Measurements from ENCODE around the gene MYEOV. TPM values are rescaled to one million over a fixed set of nuclear protein-coding genes. Genes with fewer than 3 reads are reported as not detected.

The MYEOV gene
- total RNA-seq, 1 experiment from 2014 or later: 0.22 TPM

DNA sequence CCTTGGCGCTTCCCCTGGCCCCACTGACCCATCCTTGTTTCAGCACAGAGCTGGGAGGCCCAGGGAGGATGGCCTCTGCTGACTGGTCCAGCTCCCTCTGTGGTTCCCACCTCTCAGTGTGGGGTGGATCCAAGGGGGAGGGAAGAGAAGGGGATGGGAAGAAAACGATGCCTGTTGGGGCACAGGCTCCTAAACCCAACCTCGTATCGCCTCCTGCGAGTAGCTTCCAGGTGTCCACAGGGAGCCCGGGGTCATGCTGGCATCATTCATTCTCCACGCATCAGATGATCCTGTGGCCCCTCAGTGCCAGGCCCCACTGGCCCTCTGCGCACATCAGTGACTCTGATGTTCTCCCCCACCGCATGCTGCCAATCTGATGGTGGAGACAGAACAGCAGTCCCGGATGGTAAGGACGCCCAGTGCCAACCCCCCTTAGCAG lies 5.1 kb downstream of the MYEOV start:
- Histone ChIP-seq H2BK12ac (ENCODE audit: insufficient read length, low read depth, low read length) (no peak overlapping the region), H3K18ac (ENCODE audit: insufficient read length, low read depth, low read length) (no peak overlapping the region), H2BK15ac (ENCODE audit: low read depth, low read length) (no peak overlapping the region), H2BK20ac (ENCODE audit: low read depth, low read length, poor library complexity, severe bottlenecking) (no peak overlapping the region), H2BK5ac (ENCODE audit: insufficient read length, low read length) (no peak overlapping the region), H4K5ac (ENCODE audit: insufficient read length, low read depth, low read length) (no peak overlapping the region), H2AK5ac (ENCODE audit: insufficient read length, low read length) (no peak overlapping the region), H3K4me1 (ENCODE audit: insufficient read depth, low read length) (no peaks in the 10 kb centered on the region), H3T11ph (ENCODE audit: low read length) (no peak overlapping the region), H4K91ac (ENCODE audit: insufficient read length, low read depth, low read length) (no peak overlapping the region), H3K23ac (ENCODE audit: insufficient read length, low read depth, low read length) (no peak overlapping the region), H3K4ac (ENCODE audit: low read depth, low read length) (no peak overlapping the region), H3K79me2 (ENCODE audit: insufficient read depth, low read length) (no peaks in the 10 kb centered on the region), H4K20me1 (ENCODE audit: control insufficient read depth, insufficient read depth, insufficient read length) (peaks cover 2% of the 10 kb centered on the region), H3K14ac (ENCODE audit: insufficient read depth, low read length) (no peak overlapping the region), H3K27me3 (ENCODE audit: insufficient read depth, low read length) (no peaks in the 10 kb centered on the region), H3K56ac (ENCODE audit: insufficient read length, low read depth, low read length) (no peak overlapping the region), H2BK120ac (ENCODE audit: low read depth, low read length, poor library complexity, severe bottlenecking) (no peak overlapping the region), H3K9ac (ENCODE audit: extremely low read depth, insufficient read length, low read length) (no peak overlapping the region), H3K9me3 (ENCODE audit: control insufficient read depth, low read depth, low read length) (no peaks in the 10 kb centered on the region), H2AFZ (ENCODE audit: low read length) (no peak overlapping the region), H4K8ac (replicated peaks; ENCODE audit: insufficient read length, low read depth, low read length) (no peak overlapping the region), H3K27ac (ENCODE audit: insufficient read length, low read depth, low read length) (no peak overlapping the region), H3K4me2 (ENCODE audit: insufficient read depth, insufficient read length, low read length) (no peak overlapping the region), H3K23me2 (ENCODE audit: insufficient read length, low read depth, low read length, poor library complexity, severe bottlenecking) (no peaks in the 10 kb centered on the region), H3K79me1 (ENCODE audit: insufficient read depth, low read depth, low read length, poor library complexity, severe bottlenecking) (no peaks in the 10 kb centered on the region)
- no peaks in the 10 kb centered on the region for H3K9me3 Mint-ChIP-seq
- WGBS (ENCODE audit: extremely low coverage, insufficient read length, low lambda C conversion rate): no CpG with 5 or more reads among the region's 11 CpGs
- H3K4me1 Mint-ChIP-seq: peaks cover 6 to 8% of the 10 kb centered on the region in 2 experiments; a peak in 3 of 4 replicates
- TF ChIP-seq, protein P1, sequence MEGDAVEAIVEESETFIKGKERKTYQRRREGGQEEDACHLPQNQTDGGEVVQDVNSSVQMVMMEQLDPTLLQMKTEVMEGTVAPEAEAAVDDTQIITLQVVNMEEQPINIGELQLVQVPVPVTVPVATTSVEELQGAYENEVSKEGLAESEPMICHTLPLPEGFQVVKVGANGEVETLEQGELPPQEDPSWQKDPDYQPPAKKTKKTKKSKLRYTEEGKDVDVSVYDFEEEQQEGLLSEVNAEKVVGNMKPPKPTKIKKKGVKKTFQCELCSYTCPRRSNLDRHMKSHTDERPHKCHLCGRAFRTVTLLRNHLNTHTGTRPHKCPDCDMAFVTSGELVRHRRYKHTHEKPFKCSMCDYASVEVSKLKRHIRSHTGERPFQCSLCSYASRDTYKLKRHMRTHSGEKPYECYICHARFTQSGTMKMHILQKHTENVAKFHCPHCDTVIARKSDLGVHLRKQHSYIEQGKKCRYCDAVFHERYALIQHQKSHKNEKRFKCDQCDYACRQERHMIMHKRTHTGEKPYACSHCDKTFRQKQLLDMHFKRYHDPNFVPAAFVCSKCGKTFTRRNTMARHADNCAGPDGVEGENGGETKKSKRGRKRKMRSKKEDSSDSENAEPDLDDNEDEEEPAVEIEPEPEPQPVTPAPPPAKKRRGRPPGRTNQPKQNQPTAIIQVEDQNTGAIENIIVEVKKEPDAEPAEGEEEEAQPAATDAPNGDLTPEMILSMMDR (conservative IDR thresholded peaks at IDR 0.05): no peak
- DNase-seq: no peak
- no peak overlapping the region for H3K4me3 Mint-ChIP-seq
- H3K36me3 Mint-ChIP-seq (ENCODE audit: insufficient read depth in 1 of 3, low read depth in 3 of 3): no peaks in the 10 kb centered on the region; a peak in 1 of 7 replicates
- peaks cover 9% of the 10 kb centered on the region for H3K27me3 Mint-ChIP-seq (ENCODE audit: low read depth)
- no peak overlapping the region for H3K27ac Mint-ChIP-seq

Measured in H9 (cell line).